PC-9 (cell line): ENCODE data around the gene DGKZ. TPM values are rescaled to one million over a fixed set of nuclear protein-coding genes. Genes with fewer than 3 reads are reported as not detected.

Source experiments
- BruUV-seq: library from RNA; stranded (reverse); fragments of 400-500 nt; replicated peaks from 2 replicates; lab custom pipeline; 2021; lab: Mats Ljungman, UMichigan
- CTCF ChIA-PET: fragments of 300-600 bp; sonication (Branson Sonifier 250); formaldehyde crosslinking; loops from one replicate; lab custom pipeline; 2022; ENCODE audit warnings: antibody characterized with exemption; lab: Charles Lee
- POLR2A ChIA-PET: fragments of 300-600 bp; sonication (Branson Sonifier 250); formaldehyde crosslinking; loops from one replicate; lab custom pipeline; 2022; ENCODE audit warnings: antibody characterized with exemption; ENCODE audit not compliant: unreplicated experiment; lab: Charles Lee
- DNase-seq, 2 experiments: peaks; one replicate each; pipeline versions ENCODE4 v3.0.0 to v3.0.0-alpha.2; 2015 to 2022; ENCODE audit warnings: mixed read lengths in 1 of 2
- H2AFZ ChIP-seq: fragments of 200-600 bp; sonication (generic); 2 replicates; pipeline ENCODE4 v1.8.1; 2017; ENCODE audit warnings: antibody characterized with exemption
- H3F3A ChIP-seq: fragments of 200-600 bp; sonication (generic); 2 replicates; pipeline ENCODE4 v1.8.1; 2017; ENCODE audit warnings: antibody characterized with exemption, mild to moderate bottlenecking, low read depth; ENCODE audit not compliant: insufficient read depth
- H3K27ac ChIP-seq: fragments of 200-600 bp; sonication (generic); 2 replicates; pipeline ENCODE4 v1.6.1; 2016; ENCODE audit warnings: mixed run types
- H3K27me3 ChIP-seq: fragments of 200-600 bp; sonication (generic); 2 replicates; pipeline ENCODE4 v1.6.1; 2016; ENCODE audit warnings: low read depth, mixed run types; ENCODE audit not compliant: insufficient read depth
- H3K36me3 ChIP-seq: fragments of 200-600 bp; sonication (generic); 2 replicates; pipeline ENCODE4 v1.6.1; 2016; ENCODE audit warnings: low read depth, mixed run types
- H3K4me1 ChIP-seq: fragments of 200-600 bp; sonication (generic); replicated peaks from 2 replicates; pipeline ENCODE4 v1.6.1; 2016; ENCODE audit warnings: mixed run types; ENCODE audit not compliant: insufficient read depth
- H3K4me2 ChIP-seq: fragments of 200-600 bp; sonication (generic); 2 replicates; pipeline ENCODE4 v1.6.1; 2017; ENCODE audit warnings: mixed run types
- H3K4me3 ChIP-seq: fragments of 200-600 bp; sonication (generic); 2 replicates; pipeline ENCODE4 v1.6.1; 2016; ENCODE audit warnings: mixed run types
- H3K79me2 ChIP-seq: fragments of 200-600 bp; sonication (generic); 2 replicates; pipeline ENCODE4 v1.6.1; 2017; ENCODE audit warnings: low read depth, mixed run types
- H3K9me2 ChIP-seq: fragments of 200-600 bp; sonication (generic); 2 replicates; pipeline ENCODE4 v1.8.1; 2017; ENCODE audit warnings: mild to moderate bottlenecking; ENCODE audit not compliant: insufficient read depth
- H3K9me3 ChIP-seq: fragments of 200-600 bp; sonication (generic); 2 replicates; pipeline ENCODE4 v1.8.1; 2016; ENCODE audit warnings: low read depth; ENCODE audit not compliant: insufficient read depth
- H4K20me1 ChIP-seq: fragments of 200-600 bp; sonication (generic); 2 replicates; pipeline ENCODE4 v1.8.1; 2017; ENCODE audit not compliant: insufficient read depth
- EZH2 ChIP-seq: fragments of 200-600 bp; sonication (generic); IDR thresholded peaks from 2 replicates; pipeline ENCODE4 v1.8.0; 2017; ENCODE audit warnings: antibody characterized with exemption, low read depth
- intact Hi-C: fragments of 100-400 bp; cut with micrococcal nuclease; formaldehyde crosslinking; loops from one replicate; pipeline ENCODE4 v1.10.0; 2022; ENCODE audit not compliant: unreplicated experiment
- total RNA-seq: library from RNA; stranded (reverse); gene quantifications from 2 replicates; pipeline ENCODE4 v1.2.3, GENCODE V29; 2021
- TF ChIP-seq, protein P1 (sequence below): fragments of 200-600 bp; sonication (generic); conservative IDR thresholded peaks from 2 replicates; pipeline ENCODE4 v1.6.1; 2017; ENCODE audit warnings: mixed run types, antibody characterized with exemption, mild to moderate bottlenecking, moderate library complexity

DGKZ gene
- total RNA-seq, 1 experiment from 2014 or later: 49.3 TPM

DNA sequence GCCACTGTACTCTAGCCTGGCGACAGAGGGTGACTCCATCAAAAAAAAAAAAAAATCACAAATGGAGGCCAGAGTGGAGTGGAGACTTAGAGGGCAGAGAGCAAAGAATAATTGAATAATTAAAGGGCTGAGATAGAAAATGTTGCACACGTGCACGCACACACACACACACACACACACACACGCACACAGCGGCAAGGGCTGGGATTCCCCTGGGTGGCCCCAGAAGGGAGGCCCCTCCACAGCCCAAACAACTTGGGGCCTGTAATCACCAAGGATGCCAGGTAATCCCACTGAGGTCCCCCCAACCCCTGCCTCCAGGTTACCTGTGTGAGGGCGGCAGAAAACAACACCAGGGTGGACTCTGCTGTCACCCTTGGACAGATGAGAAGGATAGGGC is 12.0 kb upstream of the DGKZ start:
- H3K27me3 ChIP-seq: no peaks in the 10 kb centered on the region
- H3K4me1 ChIP-seq: peaks cover 59% of the 10 kb centered on the region
- intact Hi-C loops: no loop called here
- H3K4me2 ChIP-seq: no peak overlapping the region
- H3K27ac ChIP-seq: no peak overlapping the region
- H3K36me3 ChIP-seq: no peaks in the 10 kb centered on the region
- H3K4me3 ChIP-seq: no peak overlapping the region
- no TSS peak for BruUV-seq
- no peak overlapping the region for H2AFZ ChIP-seq
- H3K79me2 ChIP-seq: no peaks in the 10 kb centered on the region
- peaks cover 59% of the 10 kb centered on the region for H3F3A ChIP-seq
- H3K9me3 ChIP-seq: no peaks in the 10 kb centered on the region
- POLR2A ChIA-PET: no interaction called here
- TF ChIP-seq, protein P1, sequence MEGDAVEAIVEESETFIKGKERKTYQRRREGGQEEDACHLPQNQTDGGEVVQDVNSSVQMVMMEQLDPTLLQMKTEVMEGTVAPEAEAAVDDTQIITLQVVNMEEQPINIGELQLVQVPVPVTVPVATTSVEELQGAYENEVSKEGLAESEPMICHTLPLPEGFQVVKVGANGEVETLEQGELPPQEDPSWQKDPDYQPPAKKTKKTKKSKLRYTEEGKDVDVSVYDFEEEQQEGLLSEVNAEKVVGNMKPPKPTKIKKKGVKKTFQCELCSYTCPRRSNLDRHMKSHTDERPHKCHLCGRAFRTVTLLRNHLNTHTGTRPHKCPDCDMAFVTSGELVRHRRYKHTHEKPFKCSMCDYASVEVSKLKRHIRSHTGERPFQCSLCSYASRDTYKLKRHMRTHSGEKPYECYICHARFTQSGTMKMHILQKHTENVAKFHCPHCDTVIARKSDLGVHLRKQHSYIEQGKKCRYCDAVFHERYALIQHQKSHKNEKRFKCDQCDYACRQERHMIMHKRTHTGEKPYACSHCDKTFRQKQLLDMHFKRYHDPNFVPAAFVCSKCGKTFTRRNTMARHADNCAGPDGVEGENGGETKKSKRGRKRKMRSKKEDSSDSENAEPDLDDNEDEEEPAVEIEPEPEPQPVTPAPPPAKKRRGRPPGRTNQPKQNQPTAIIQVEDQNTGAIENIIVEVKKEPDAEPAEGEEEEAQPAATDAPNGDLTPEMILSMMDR: no peak
- no peak for TF ChIP-seq EZH2
- DNase-seq: no peak
- no peaks in the 10 kb centered on the region for H4K20me1 ChIP-seq
- CTCF ChIA-PET: no interaction called here
- no peaks in the 10 kb centered on the region for H3K9me2 ChIP-seq

DNA sequence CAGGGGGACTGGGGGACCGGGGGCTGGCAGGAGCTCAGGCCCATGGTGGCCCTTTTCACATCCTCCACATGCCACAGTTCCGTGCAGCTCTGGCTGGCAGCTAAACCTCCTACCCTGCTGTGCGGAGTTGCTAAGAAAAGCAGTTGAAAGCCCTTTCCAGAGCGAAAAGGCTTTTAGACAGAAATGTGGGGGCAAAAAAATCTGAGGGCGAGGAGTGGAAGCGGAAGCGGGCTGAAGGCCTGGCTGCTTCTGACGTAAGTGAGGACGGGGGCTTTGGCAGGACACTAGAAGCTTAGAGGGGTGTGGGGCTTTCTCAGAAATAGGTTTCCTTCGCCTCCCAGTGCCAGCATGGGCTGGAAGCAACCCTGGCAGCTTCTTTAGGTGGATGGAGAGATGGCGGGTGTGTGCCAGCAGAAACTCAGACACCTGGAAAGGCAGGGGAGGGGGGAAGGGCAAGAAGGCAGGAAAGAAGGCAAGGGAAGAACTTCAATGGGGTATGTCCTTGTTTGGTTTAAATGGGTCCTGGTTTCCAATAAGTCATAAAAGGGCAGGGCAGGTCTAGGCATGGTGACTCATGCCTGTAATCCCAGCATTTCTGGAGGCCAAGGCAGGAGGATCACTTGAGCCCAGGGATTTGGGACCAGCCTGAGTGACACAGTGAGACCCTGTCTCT is 11.2 kb upstream of the DGKZ start:
- TF ChIP-seq, protein P1: no peak
- no peak for TF ChIP-seq EZH2
- Histone ChIP-seq H3K36me3 (no peaks in the 10 kb centered on the region), H3K27me3 (no peaks in the 10 kb centered on the region), H3K79me2 (no peaks in the 10 kb centered on the region), H3K9me3 (no peaks in the 10 kb centered on the region), H3K4me1 (peaks cover 64% of the 10 kb centered on the region), H3K27ac (peak overlapping the region; percentile 79), H3K9me2 (no peaks in the 10 kb centered on the region), H3K4me3 (no peak overlapping the region), H3K4me2 (peak overlapping the region; percentile 86), H2AFZ (no peak overlapping the region), H3F3A (peaks cover 55% of the 10 kb centered on the region), H4K20me1 (no peaks in the 10 kb centered on the region)
- POLR2A ChIA-PET: interaction anchor here (0.6 kb wide), 1 partner anchor 97 kb away, joined by 3 read pairs; no protein-coding TSS in a partner anchor
- CTCF ChIA-PET: no interaction called here
- intact Hi-C loops: no loop called here
- BruUV-seq: no TSS peak
- DNase-seq: peak in 1 of 2 experiments; percentile 55

DNA sequence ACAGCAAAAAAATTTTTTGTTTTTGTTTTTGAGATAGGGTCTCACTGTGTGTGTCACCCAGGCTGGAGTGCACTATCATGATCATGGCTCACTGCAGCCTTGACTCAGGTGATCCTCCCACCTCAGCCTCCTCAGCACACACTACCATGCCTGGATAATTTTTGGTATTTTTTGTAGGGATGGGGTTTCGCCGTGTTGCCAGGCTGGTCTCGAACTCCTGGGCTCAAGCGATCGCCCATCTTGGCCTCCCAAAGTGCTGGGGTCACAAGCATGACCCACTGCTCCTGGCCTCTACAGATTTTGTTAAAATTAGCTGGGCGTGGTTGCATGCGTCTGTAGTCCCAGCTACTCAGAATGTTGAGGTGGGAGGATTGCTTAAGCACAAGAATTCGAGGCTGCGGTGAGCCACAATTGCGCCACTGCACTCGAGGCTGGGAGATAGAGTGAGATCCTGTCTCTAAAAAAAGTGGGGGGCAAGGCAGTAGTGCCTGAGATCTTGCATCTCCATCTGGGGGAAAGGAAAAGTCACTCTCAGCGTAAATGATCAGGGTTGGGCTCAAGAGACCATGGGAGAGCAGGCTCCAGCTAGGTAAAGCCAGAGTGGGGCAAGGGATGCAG is 10.6 kb upstream of the DGKZ start:
- intact Hi-C loops: no loop called here
- ChIA-PET POLR2A (interaction anchor here (0.6 kb wide), 1 partner anchor 98 kb away, joined by 3 read pairs; no protein-coding TSS in a partner anchor), CTCF (no interaction called here)
- H3K9me3 ChIP-seq: no peaks in the 10 kb centered on the region
- H3F3A ChIP-seq: peaks cover 55% of the 10 kb centered on the region
- H3K27ac ChIP-seq: peak overlapping the region; percentile 79
- no peak for TF ChIP-seq EZH2
- TF ChIP-seq, protein P1: no peak
- H3K9me2 ChIP-seq: no peaks in the 10 kb centered on the region
- no peaks in the 10 kb centered on the region for H3K79me2 ChIP-seq
- H3K4me3 ChIP-seq: no peak overlapping the region
- no peaks in the 10 kb centered on the region for H3K36me3 ChIP-seq
- peak overlapping the region; percentile 86 for H3K4me2 ChIP-seq
- peak; percentile 43 to 90 for DNase-seq
- no TSS peak for BruUV-seq
- H2AFZ ChIP-seq: no peak overlapping the region
- no peaks in the 10 kb centered on the region for H3K27me3 ChIP-seq
- peaks cover 64% of the 10 kb centered on the region for H3K4me1 ChIP-seq
- no peaks in the 10 kb centered on the region for H4K20me1 ChIP-seq
